Cardiac fibroblast (primary cell): ENCODE results near the gene IPO9.

Experiments used
- DNase-seq, 2 donors: peaks; one replicate each; pipeline versions ENCODE4 v3.0.0 to v3.0.0-alpha.2; 2010; ENCODE audit warnings: low read depth in 2 of 2
- H3K4me3 ChIP-seq, 2 donors: replicated peaks in 1 of 2; 1 replicate in 1 of 2; 2 replicates in 1 of 2; pipeline ENCODE4 v1.5.1; 2011; ENCODE audit warnings: low read depth in 2 of 2, low read length in 2 of 2, mild to moderate bottlenecking in 2 of 2, moderate library complexity in 1 of 2
- TF ChIP-seq, protein P1 (sequence below): IDR thresholded peaks from one replicate; pipeline ENCODE4 v1.5.1; 2011; ENCODE audit warnings: low read depth, mild to moderate bottlenecking, low read length, inconsistent platforms

The IPO9 gene

DNA sequence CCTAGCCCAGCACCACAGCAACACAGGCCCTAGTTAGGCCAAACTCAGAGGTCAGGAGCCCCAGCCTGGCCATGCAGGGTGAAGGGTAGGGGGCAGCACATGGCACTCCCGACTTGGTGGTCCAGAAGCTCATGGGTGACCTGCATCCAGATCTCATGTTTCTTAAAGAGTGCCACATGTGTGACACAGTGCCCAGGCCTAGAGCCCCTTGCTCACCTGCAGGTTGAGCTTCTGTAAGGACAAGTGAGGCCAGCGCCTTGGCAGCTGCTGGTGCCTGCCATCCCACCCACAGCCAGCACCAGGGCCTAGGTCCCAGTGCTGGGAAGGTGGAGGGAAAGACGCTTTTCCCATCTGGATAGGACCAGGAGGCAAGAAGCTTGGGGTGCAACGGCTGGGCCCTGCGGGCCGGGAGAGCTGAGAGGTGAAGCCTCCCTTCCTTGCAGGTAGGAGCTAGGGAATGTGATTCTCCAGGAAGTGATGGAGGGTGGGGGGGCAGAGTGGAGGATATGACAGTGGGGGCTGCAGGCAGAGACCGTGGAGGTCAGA, 66.2 kb downstream of the IPO9 start:
- TF ChIP-seq, protein P1, sequence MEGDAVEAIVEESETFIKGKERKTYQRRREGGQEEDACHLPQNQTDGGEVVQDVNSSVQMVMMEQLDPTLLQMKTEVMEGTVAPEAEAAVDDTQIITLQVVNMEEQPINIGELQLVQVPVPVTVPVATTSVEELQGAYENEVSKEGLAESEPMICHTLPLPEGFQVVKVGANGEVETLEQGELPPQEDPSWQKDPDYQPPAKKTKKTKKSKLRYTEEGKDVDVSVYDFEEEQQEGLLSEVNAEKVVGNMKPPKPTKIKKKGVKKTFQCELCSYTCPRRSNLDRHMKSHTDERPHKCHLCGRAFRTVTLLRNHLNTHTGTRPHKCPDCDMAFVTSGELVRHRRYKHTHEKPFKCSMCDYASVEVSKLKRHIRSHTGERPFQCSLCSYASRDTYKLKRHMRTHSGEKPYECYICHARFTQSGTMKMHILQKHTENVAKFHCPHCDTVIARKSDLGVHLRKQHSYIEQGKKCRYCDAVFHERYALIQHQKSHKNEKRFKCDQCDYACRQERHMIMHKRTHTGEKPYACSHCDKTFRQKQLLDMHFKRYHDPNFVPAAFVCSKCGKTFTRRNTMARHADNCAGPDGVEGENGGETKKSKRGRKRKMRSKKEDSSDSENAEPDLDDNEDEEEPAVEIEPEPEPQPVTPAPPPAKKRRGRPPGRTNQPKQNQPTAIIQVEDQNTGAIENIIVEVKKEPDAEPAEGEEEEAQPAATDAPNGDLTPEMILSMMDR, result no peak
- no peak for DNase-seq
- H3K4me3 ChIP-seq, result no peak overlapping the region

DNA sequence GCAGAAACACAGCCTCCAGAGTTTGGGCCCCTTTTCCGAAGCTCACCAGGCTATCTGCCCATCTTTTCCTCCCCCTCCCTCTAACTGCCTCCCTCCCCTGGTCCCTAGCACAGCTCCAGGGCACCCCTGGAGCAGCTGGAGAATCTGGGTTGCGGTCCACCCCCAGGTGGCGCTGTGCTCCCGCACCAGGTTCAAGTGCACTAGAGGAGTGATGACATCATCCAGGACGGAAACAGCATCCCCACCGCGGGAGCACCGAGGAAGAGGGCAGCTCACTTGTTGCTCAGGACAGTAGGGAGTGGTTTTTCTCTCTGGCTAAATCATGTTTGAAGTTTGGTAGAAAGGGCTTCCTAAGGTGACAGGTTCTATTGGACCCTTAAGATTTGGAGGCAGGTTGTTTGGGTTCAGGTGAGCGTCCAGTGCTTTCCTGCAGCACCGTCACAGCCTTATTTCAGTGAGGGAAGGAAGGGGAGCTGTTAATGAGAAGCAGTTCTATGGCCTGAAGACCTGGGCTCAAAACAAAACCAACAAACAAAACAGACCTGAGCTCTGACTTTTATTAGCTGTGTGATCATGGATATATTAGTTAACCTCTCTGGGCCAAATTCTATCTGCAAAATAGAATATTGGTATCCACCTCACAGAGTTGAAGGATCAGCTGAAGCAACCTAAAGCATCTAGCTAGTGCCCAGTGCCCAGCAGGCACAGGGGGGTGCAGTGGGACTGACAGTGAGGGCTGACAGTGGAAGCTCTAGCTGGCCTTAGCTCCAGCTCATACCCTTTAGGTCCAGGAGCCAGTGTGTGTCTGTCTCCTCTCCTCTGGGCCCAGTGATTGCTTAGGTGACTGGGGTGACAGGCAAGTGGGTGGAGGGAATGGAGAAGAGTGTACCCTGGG, 67.2 kb downstream of the IPO9 start:
- H3K4me3 ChIP-seq, result no peak overlapping the region
- TF ChIP-seq, protein P1, result peak; percentile 97
- peak; percentile 91 to 93 for DNase-seq

DNA sequence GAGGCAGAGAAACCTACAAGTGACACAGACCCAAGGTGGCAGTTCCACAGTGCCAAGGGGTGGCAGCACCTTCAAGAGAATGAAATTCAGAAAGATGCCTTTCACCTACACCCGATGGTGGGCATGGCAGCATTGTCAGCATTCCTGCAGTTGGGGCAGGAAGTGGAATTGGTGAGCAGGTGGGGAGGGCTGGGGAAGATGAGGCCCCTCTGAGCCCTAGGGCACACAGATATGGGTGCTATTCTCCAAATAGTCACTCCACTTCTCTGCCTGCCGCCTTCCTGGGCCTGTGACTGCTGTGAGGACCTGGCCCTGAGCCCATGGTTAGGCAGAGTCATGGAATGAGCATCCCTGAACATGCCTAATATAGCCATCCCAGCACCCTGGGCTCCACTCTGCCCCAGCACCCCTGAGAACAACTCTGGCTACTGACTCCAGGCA, 68.0 kb downstream of the IPO9 start:
- no peak overlapping the region for H3K4me3 ChIP-seq
- TF ChIP-seq, protein P1, result no peak

DNA sequence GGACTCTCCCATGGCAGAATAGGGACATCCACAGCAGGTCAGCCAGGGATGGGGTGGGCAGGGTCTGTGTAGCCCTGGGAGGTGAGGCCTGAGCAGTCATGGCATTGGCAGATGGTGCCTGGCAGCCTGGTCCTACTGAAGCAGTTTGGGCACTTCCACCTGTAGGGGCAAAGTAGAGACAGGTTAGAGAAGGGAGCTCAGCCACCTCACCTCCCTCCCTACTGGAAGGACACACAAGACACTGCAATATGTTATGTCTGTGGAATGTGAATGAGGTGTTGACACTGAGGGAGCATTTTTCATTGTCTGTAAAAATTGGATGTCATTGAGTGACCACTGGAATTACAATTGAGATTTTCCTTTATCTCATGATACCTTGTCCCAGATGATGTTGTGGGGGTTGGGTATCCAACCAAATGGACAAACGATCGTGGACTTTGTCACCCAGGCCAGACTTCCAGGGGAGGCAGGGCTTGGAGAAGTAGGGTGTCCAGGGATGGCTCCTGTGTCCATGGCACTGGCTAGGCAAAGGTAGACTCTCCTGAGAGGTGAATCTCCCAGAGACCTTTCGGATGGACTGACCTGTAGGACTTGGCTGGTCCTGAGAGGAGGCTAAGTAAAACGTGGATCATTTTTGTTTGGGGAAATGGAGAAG, 69.4 kb downstream of the IPO9 start:
- no peak for DNase-seq
- no peak overlapping the region for H3K4me3 ChIP-seq
- TF ChIP-seq, protein P1, result no peak

More for the DNA sequence above, 68.0 kb downstream of the IPO9 start:
- DNase-seq, result peak; percentile 22 to 74

DNA sequence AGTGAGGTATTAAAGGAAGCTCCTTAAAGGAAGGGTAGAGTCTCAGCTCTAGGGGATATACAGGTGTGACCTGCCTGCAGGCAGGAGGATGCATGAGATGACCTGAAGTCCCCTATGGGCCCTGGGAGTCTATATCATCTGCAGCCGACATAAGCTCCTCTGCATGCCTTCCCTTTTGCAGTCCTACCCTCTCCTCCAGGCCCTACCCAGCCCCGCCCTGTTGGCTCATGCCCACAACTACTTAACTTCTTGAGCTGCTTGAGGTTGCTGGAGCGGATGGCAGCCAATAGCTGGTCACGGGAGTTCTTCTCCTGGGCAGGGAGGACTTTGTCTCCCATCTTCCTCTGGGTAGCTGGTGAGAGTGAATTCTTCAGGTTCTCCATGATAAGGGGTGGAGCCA, 70.0 kb downstream of the IPO9 start:
- DNase-seq, result no peak
- TF ChIP-seq, protein P1, result no peak

DNA sequence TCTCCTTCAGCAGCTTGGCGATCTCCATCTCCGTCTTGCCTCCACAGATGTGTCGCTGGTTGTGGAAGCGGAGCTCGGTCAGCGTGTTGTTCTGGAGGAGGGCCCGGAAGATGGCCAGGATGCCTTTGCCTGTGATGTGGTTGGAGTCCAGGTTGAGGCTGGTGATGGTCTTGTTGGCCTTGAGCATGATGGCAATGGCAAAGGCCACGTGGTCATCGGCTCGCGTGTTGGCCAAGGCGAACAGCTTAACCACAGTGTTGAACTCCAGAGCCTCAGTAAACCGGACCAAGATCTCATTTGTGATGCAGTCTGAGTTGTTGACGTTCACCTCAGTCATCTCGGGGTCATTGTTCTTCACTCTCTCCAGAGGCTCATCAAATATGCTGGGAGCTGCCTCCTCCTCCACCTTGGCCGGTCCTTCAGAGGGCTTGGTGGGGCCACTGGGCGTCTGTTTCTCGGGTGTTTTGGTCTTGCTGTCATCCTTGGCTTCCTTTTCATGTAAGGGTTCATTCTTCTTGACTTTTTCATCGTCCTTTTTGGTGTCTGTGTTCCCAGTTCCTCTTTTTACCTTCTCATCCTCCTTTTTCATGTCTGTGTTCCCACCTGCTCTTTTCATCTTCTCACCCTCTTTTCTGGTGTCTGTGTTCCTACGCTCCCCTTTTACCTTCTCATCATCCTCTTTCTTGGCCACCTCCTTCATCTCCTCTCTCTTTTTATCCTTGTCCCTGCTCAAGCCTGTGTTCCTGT, 70.9 kb downstream of the IPO9 start:
- no peak for DNase-seq
- H3K4me3 ChIP-seq, result no peak overlapping the region
- TF ChIP-seq, protein P1, result no peak

More for the DNA sequence above, 70.0 kb downstream of the IPO9 start:
- H3K4me3 ChIP-seq, result no peak overlapping the region
